Breast epithelium (tissue), 4 donors: ENCODE results near the gene LRGUK. TPM values are rescaled to one million over a fixed set of nuclear protein-coding genes. Genes with fewer than 3 reads are reported as not detected.

ENCODE experiments used
- DNase-seq, 2 donors: peaks; one replicate each; pipeline ENCODE4 v3.0.0-alpha.2; 2019; ENCODE audit warnings: low spot score in 2 of 2
- H3K27ac ChIP-seq, 2 donors: fragments of 200-600 bp; sonication (generic) in 1 of 2; one replicate each; pipeline ENCODE4 v1.5.1; 2016 to 2019; ENCODE audit warnings: mild to moderate bottlenecking in 1 of 2
- H3K27me3 ChIP-seq, 2 donors: fragments of 200-600 bp; sonication (generic) in 1 of 2; one replicate each; pipeline versions ENCODE4 v1.5.1 to v1.6.0; 2017 to 2019; ENCODE audit warnings: control low read depth in 1 of 2, mild to moderate bottlenecking in 1 of 2
- H3K36me3 ChIP-seq: fragments of 200-600 bp; one replicate; pipeline ENCODE4 v1.5.1; 2019
- H3K4me1 ChIP-seq, 2 donors: fragments of 200-600 bp; sonication (generic); one replicate each; pipeline ENCODE4 v1.5.1; 2016 to 2019; ENCODE audit warnings: control low read depth in 1 of 2
- H3K4me3 ChIP-seq, 3 donors: fragments of 200-600 bp; sonication (generic); 1 replicate in 2 of 3; 2 replicates in 1 of 3; pipeline ENCODE4 v1.5.1; 2016 to 2019; ENCODE audit warnings: mild to moderate bottlenecking in 3 of 3, moderate library complexity in 2 of 3
- H3K9me3 ChIP-seq, 2 donors: fragments of 200-600 bp; sonication (generic) in 1 of 2; one replicate each; pipeline ENCODE4 v1.5.1; 2016 to 2019; ENCODE audit warnings: control low read depth in 1 of 2
- POLR2A ChIP-seq: fragments of 450-650 bp; IDR thresholded peaks from one replicate; pipeline ENCODE4 v1.6.1; 2016; ENCODE audit warnings: antibody characterized with exemption, mild to moderate bottlenecking, moderate library complexity
- POLR2AphosphoS5 ChIP-seq, 3 donors: sonication (generic); formaldehyde crosslinking; IDR thresholded peaks; one replicate each; pipeline ENCODE4 v1.6.1; 2017; ENCODE audit warnings: antibody characterized with exemption in 3 of 3
- intact Hi-C: fragments of 100-400 bp; cut with DNase I; formaldehyde crosslinking; loops from one replicate; pipeline ENCODE4 v1.15.1; 2023; ENCODE audit warnings: low total_unique reads
- total RNA-seq, 3 donors: library from RNA; depleted of rRNA; stranded (reverse); fragments of >200 nt; gene quantifications; one replicate each; pipeline ENCODE4 v1.1.0, GENCODE V29; 2016
- TF ChIP-seq, protein P1 (sequence below), 3 donors: fragments of 450-650 bp; IDR thresholded peaks; one replicate each; pipeline ENCODE4 v1.5.1; 2016 to 2017; ENCODE audit warnings: antibody characterized with exemption in 3 of 3, mild to moderate bottlenecking in 3 of 3, moderate library complexity in 3 of 3

LRGUK gene
- total RNA-seq, 3 donors from 2014 or later, result 0.96 to 2.6 (median 1.6) TPM

DNA sequence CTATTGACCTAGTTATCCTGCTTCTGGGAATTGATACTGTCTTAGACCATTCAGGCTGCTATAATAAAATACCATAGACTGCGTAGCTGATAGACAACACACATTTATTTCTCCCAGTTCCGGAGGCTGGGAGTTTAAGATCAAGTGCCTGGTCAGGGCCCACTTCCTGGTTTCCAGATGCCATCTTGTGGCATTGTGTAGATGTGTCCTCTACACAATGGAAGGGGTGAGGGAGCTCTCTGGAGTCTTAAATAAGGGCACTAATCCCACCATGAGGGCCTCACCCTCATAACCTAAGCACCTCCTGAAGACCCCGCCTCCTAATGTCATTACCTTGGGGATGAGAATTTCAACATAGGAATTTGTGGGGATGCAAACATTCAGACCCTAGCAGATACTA, 127.2 kb downstream of the LRGUK start:
- H3K27me3 ChIP-seq, result no peaks in the 10 kb centered on the region
- no peak overlapping the region for H3K27ac ChIP-seq
- H3K36me3 ChIP-seq, result no peaks in the 10 kb centered on the region
- no peak for DNase-seq
- intact Hi-C loops, result no loop called here
- no peaks in the 10 kb centered on the region for H3K9me3 ChIP-seq
- no peak for TF ChIP-seq POLR2A
- TF ChIP-seq, protein P1, sequence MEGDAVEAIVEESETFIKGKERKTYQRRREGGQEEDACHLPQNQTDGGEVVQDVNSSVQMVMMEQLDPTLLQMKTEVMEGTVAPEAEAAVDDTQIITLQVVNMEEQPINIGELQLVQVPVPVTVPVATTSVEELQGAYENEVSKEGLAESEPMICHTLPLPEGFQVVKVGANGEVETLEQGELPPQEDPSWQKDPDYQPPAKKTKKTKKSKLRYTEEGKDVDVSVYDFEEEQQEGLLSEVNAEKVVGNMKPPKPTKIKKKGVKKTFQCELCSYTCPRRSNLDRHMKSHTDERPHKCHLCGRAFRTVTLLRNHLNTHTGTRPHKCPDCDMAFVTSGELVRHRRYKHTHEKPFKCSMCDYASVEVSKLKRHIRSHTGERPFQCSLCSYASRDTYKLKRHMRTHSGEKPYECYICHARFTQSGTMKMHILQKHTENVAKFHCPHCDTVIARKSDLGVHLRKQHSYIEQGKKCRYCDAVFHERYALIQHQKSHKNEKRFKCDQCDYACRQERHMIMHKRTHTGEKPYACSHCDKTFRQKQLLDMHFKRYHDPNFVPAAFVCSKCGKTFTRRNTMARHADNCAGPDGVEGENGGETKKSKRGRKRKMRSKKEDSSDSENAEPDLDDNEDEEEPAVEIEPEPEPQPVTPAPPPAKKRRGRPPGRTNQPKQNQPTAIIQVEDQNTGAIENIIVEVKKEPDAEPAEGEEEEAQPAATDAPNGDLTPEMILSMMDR (IDR thresholded peaks at IDR 0.05), result no peak
- no peak for TF ChIP-seq POLR2AphosphoS5 (IDR thresholded peaks at IDR 0.05)
- H3K4me3 ChIP-seq, result no peak overlapping the region
- no peaks in the 10 kb centered on the region for H3K4me1 ChIP-seq

- no peak overlapping the region for H3K27ac ChIP-seq
- H3K27me3 ChIP-seq, result no peaks in the 10 kb centered on the region
- DNase-seq, result no peak
- H3K4me1 ChIP-seq, result no peaks in the 10 kb centered on the region
- H3K4me3 ChIP-seq, result no peak overlapping the region
- TF ChIP-seq POLR2AphosphoS5 (IDR thresholded peaks at IDR 0.05), result no peak
- H3K9me3 ChIP-seq, result no peaks in the 10 kb centered on the region
- H3K36me3 ChIP-seq, result no peaks in the 10 kb centered on the region
- intact Hi-C loops, result no loop called here
These were observed 128.7 kb downstream of the LRGUK start for GRCh38 chr7:134255814-134256213.

GRCh38 chr7:134262322-134262721, 135.2 kb downstream of the LRGUK start:
- Histone ChIP-seq H3K36me3 (no peaks in the 10 kb centered on the region), H3K27ac (no peak overlapping the region), H3K4me1 (no peaks in the 10 kb centered on the region), H3K9me3 (no peaks in the 10 kb centered on the region), H3K4me3 (no peak overlapping the region), H3K27me3 (no peaks in the 10 kb centered on the region)
- intact Hi-C loops, result no loop called here
- TF ChIP-seq POLR2AphosphoS5 (IDR thresholded peaks at IDR 0.05) (no peak), POLR2A (no peak)
- TF ChIP-seq, protein P1 (IDR thresholded peaks at IDR 0.05), result no peak
- DNase-seq, result no peak

GRCh38 chr7:134276951-134277350, 149.8 kb downstream of the LRGUK start:
- no peaks in the 10 kb centered on the region for H3K9me3 ChIP-seq
- TF ChIP-seq, protein P1 (IDR thresholded peaks at IDR 0.05), result no peak
- no peak for TF ChIP-seq POLR2A
- TF ChIP-seq POLR2AphosphoS5 (IDR thresholded peaks at IDR 0.05), result no peak
- H3K27me3 ChIP-seq, result no peaks in the 10 kb centered on the region

DNA sequence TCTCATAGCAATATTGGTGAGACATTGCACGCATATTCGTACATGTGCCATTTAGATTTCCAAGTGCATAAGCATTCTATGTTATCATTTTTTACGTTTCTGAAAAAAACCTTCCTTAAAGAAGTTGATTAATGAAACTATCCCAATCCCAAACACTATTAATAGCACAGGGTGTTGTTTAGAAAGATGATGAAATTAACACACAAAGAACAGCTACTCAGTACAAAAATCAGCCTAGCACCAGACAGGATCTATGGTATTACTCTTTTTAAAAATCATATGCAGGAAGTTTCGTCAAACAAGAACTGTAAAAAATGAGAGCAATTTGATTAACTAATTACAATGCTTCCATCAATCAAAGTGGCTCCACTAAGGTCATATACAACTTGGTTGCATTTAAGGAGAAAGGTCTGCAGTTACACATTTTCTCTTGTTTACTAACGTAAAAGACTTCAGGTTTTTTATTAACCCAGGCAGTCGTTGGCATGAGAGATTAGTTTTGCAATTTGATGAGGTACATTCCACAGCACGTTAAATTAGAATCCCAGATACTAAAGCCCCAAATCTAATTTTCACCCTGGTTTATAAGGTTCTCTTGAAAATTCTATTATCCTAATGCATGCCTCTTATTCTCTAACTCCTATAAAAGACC, 151.5 kb downstream of the LRGUK start:
- Histone ChIP-seq H3K4me1 (no peaks in the 10 kb centered on the region), H3K9me3 (no peaks in the 10 kb centered on the region), H3K27me3 (no peaks in the 10 kb centered on the region), H3K27ac (no peak overlapping the region), H3K36me3 (no peaks in the 10 kb centered on the region), H3K4me3 (no peak overlapping the region)
- DNase-seq, result no peak
- TF ChIP-seq POLR2AphosphoS5 (IDR thresholded peaks at IDR 0.05) (no peak), POLR2A (no peak)
- TF ChIP-seq, protein P1 (IDR thresholded peaks at IDR 0.05), result no peak
- intact Hi-C loops, result no loop called here

More at GRCh38 chr7:134276951-134277350, 149.8 kb downstream of the LRGUK start:
- Histone ChIP-seq H3K4me3 (no peak overlapping the region), H3K27ac (no peak overlapping the region), H3K4me1 (no peaks in the 10 kb centered on the region), H3K36me3 (no peaks in the 10 kb centered on the region)
- intact Hi-C loops, result no loop called here
- no peak for DNase-seq
